ENCODE results near the gene CPED1.

GRCh38 chr7:121049028-121049791 is 60.7 kb downstream of the CPED1 start:
- no peak for TF ChIP-seq CTCF (conservative IDR thresholded peaks at IDR 0.05; ENCODE audit: low read depth, low read length)
- TF ChIP-seq EZH2 (IDR thresholded peaks at IDR 0.05; ENCODE audit: low read length, unreplicated experiment) = no peak
- TF ChIP-seq EZH2phosphoT487 (IDR thresholded peaks at IDR 0.05; ENCODE audit: borderline replicate concordance, low read length) = no peak

Data from PC-3 (cell line).